DMS79 (cell line): ENCODE results near the gene CNOT1.
"Not testable (repeated sequence)": the region's sequence is repeated elsewhere in the genome, so short reads cannot be mapped to it uniquely, and the experiment has no call there.

Source experiments
- DNase-seq: peaks from one replicate; lab custom pipeline; 2025; lab: John Stamatoyannopoulos, UW

The CNOT1 gene

GRCh38 chr16:58629733-58630640 lies at the start of gene CNOT1:
CNOT1 (minus strand) TSS chr16:58629826; CDS start chr16:58599337, 30,489 bp downstream.
- DNase-seq, result peak; percentile 82

- DNase-seq, result no peak
These were observed 49.1 kb upstream of the CNOT1 start for GRCh38 chr16:58678716-58679115.

DNA sequence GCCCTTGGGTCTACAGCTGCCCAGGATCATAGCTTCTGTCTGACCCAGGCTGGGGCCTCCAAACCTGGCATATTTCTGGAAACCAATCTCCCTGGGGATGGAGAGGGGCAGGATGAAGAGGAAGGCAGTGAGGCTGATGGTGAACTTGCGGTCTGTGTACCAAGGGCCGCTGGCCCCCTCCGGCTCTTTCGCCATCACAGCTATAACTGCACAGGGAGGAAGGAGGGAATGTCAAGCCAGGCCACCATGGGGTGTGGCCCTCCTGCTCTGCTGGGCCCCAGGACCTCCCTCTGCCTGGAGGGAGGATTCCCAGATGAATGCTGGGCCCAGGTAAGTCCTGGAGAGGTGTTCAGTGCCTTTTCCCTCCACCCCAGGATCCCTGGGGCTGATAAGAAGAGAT lies 48.6 kb upstream of the CNOT1 start:
- no peak for DNase-seq

GRCh38 chr16:58670946-58671583 lies 41.4 kb upstream of the CNOT1 start:
- DNase-seq, result no peak

DNA sequence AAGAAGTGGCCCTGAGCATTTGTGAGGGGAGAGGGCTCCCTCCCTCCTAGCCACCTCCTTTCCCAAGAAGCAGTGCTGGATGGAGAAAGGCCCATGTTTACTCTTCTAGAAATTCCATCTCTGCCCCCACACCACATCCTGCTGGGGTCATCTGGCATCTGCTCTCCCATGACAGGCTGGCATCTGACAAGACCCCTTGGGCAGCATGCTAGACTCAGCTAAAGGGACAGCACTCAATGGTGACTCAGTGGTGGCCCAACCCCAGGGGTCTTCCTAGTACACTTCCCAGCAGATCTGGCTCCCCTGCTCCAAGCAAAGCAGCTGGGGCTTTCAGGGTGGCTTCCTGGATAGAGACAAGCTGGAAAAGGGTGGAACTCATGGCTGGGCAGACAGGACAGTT lies 40.6 kb upstream of the CNOT1 start:
- DNase-seq, result no peak

DNA sequence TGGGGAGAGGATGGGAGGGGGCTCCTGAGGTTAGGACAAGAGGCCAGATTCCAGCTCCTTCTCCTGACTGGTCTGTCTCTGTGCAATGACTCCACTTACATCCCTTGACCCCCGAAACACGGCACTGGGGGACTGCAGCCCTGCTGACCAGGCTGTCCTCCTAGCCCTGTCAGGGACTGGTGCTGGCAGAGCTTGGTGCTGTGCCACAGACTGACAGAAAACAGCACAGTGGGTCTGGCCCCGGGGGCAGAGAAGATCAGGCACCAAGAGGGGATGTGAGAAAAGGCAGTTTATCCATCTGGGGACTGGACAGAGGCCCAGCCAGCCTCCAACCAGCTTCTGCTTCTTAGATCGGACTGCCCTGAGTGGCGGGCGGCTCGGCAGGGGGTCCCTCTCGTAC lies 35.6 kb upstream of the CNOT1 start:
- no peak for DNase-seq

DNA sequence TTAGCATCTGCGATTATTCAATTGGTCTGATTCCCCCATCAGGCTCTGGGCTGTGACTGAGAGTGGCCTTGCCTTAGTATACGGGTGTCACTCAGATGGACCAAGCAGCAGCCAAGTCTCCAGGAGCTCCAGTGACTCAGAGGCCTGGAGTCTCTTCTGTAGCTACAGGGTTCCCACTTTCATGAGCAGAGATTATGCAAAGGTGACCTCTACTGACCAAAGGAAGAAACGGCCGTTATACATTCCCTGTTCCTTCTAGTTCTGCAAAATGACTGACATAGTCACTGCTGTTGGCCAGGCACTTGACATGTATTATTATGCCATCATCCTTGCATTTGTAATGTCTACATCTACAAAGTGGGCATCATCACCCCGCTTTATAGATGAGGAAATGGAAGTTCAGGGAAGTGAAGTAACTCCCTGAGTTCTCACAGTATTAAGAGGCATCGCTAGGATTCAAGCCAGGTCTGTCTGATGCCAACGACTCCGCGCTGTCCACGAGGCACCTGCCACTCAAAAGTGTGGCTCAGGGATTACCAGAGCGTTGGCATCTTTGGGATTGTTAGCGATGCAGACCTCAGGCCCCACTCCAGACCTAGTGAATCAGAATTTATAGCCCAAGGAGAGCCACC lies 31.7 kb upstream of the CNOT1 start:
- DNase-seq, result no peak

DNA sequence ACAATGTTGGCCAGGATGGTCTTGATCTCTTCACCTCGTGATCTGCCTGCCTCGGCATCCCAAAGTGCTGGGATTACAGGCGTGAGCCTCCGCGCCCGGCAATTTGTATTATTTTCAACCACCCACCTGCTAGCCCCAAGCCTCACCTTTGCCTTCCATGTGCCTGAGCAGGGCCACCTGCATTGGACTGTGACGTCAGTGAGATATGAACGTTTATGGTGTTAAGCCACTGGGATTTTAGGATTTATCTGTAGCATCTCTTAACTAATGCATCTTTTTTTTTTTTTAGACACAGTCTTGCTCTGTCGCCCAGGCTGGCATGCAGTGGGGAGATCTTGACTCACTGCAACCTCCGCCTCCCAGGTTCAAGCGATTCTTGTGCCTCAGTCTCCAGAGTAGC lies 30.3 kb upstream of the CNOT1 start:
- DNase-seq, result not testable (repeated sequence)

DNA sequence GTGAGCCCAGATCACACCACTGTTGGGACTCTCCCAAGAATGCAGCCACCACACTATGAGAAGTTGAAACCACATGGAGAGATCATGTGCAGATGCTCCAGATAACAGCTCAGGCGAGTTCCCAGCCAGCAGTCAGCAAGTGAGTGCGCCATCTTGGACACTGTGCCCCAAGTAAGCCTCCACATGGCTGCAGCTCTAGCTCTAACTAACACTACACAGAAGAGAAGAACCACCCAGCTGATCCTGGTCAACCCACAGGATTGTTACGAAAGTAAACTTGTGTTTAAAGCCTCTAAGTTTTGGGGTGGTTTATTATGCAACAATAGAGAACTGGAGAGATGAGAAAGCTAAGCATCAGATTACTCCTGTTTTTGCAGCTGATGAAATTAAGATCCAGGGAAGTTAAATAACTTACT lies 29.2 kb upstream of the CNOT1 start:
- DNase-seq, result no peak

DNA sequence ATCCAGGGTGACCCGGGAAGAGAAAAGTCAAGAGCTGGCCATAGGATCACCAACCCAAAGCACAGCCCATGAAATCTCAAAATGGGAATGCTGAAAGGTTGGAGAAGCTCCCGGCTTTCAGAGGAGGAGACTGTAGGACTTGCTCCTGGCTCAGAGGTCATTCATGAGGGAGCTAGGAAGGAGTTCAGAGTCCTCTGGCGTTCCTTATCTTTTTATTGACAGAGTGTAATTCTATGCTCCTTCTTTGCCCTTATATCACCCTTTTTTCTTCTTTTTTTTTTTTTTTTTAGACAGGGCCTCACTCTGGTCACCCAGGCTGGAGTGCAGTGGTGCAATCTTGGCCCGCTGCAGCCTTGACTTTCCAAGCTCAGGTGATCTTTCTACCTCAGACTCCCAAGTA lies 27.3 kb upstream of the CNOT1 start:
- no peak for DNase-seq

GRCh38 chr16:58655215-58655596 lies 25.6 kb upstream of the CNOT1 start:
- no peak for DNase-seq

DNA sequence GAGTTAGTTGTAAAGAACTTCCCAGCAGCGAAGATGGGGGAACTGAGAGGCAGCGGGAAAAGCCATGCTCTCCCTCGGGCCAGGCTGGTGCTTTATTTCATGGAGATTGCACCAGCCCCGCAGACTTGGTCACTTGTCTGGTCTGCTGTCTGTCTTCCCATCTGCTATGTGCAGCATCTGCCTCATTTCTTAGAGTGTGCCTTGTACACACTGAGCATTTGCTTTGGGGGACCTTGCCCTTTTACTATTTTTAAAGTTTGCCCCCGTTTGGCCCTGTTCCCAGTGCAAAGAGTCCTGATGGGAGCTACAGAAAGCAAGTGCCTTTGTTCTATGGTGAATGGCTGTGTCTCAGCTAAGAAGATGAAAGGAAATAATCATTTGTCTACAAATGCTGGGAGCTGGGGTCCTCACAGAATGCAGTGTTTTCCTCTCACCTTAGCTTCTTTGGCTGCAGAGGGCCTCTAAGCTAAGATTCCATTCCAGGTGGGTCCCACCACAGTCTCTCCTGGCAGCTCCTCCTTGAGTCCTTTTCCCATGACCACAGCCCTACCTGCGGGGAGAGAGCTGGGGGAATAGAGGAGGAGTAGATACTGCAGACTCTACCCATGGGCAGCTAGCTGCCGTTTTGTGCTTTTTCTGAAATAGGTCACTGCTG lies 25.1 kb upstream of the CNOT1 start:
- DNase-seq, result no peak

DNA sequence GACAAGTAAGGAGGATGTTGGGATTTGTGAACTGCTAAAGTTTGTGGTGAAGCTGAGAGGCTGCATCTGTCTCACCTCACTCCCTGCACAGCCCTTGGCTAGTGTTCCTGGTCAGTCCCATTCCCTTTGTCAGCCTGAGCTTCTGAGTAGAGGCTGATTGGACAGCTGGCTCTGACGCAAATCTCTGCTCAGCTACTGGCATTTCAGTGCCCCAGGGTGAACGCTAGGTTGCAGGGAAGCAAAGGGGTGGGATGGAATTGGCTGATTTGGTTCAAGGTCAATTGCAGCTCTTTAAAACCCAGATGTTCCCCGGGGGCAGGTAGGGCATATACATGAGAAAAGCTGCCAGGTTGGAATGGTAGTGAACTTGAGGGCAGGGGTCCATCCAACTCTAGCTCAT lies 23.1 kb upstream of the CNOT1 start:
- DNase-seq, result no peak

- no peak for DNase-seq
These were observed 22.3 kb upstream of the CNOT1 start for GRCh38 chr16:58651965-58652348.

DNA sequence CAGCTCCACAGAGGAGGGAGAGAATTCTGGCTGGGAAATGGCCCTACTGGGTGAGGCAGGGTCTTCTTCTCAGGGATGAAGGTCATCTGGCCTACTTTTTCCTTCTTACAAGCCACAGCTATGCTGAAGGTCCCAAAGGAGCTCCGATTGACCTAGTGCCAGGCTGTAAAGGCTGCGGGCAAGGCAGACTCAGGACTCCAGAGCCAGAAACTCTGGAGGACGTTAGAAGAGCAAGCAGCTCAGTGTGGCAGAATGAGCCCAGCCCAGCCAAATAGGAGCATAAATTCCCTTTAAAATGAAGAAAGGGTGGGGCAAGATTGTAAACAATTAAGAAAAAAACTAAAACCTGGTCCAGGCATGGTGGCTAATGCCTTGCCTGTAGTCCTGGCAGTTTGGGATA lies 20.1 kb upstream of the CNOT1 start:
- DNase-seq, result no peak

DNA sequence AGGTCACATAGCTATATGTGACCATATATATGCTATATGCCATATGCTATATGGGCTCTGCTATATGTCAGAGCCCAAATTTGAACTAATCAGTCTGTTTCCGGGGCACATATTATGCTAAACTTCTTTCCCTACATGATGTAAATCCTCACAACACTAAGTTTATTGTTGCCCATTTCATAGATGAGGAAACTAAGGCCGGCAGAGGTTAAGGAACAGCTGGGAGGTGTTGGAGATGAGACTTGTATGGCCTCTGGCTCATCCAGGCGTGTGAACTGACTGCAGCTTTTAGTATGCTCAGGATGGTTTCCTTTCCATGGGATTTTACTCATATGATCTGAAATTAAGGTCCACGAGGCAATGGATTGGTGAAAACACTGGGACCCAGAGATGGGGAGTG lies 17.5 kb upstream of the CNOT1 start:
- DNase-seq, result no peak

- no peak for DNase-seq
These were observed 15.3 kb upstream of the CNOT1 start for GRCh38 chr16:58644765-58645487.

DNA sequence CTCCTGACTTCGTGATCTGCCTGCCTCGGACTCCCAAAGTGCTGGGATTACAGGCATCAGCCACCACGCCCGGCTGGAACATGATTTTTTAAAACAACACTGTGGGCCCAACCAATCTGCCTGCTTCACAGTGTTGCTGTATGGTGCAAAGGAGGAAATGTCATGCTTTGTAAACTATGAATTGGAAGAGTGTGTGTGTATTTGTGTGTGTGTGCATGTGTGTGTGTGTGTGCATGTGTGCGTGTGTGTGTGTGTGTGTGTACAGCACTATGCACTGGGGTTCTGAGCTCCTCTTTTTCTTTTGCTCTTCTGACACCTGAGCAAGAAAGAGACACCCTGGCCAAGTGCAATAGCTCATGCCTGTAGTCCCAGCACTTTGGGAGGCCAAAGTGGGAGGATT lies 14.5 kb upstream of the CNOT1 start:
- DNase-seq, result no peak

DNA sequence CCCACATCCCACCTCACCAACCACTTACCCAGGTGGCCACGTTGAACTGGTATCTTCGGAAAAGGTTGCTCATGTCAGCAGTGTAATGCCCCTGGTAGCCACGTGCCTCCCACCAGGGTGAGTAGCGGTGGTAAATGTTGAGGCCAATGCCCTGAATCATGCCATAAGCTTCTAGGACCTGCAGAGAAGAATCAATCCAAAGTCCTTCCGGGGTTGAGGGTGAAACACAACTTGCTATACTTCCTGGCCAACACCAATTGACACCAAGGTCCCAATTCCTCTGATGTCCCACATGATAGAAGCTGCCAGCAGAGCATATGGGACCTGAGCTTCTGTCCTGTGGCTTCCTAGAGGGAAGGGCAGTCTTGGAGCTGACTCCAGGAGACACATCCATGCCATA lies 11.3 kb upstream of the CNOT1 start:
- DNase-seq, result no peak

DNA sequence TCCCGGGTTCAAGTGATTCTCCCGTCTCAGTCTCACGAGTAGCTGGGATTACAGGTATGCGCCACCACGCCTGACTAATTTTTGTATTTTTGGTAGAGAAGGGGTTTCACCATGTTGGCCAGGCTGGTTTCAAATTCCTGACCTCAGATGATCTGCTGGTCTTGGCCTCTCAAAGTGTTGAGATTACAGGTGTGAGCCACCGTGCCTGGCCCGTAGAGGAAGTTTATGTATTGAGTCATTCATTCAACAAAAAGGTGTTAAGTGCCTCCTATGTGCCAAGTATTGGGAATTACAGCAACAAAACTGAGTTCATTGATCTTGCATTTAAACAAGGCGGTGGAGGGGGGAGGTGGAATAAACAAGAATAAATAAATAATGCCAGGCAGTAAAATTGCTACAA lies 10.2 kb upstream of the CNOT1 start:
- no peak for DNase-seq

- no peak for DNase-seq
These were observed 9.6 kb upstream of the CNOT1 start for GRCh38 chr16:58639230-58639629.
